Sigmoid colon (tissue), 4 donors: ENCODE results near the gene GRIK4.
"Not testable (repeated sequence)": the region's sequence is repeated elsewhere in the genome, so short reads cannot be mapped to it uniquely, and the experiment has no call there.

Experiments used
- CTCF ChIP-seq, 4 experiments: fragments of 450-650 bp in 3 of 4; fragments of 200-600 bp in 1 of 4; IDR thresholded peaks; one replicate each; pipeline ENCODE4 v1.5.1; 2016 to 2019; ENCODE audit warnings: antibody characterized with exemption in 4 of 4, mild to moderate bottlenecking in 3 of 4, moderate library complexity in 2 of 4
- EP300 ChIP-seq, 4 donors: sonication (generic); formaldehyde crosslinking; IDR thresholded peaks; one replicate each; pipeline ENCODE4 v1.6.1; 2017; ENCODE audit warnings: antibody characterized with exemption in 4 of 4
- POLR2A ChIP-seq, 2 donors: fragments of 450-650 bp; IDR thresholded peaks; one replicate each; pipeline ENCODE4 v1.6.1; 2016; ENCODE audit warnings: antibody characterized with exemption in 2 of 2, mild to moderate bottlenecking in 2 of 2, moderate library complexity in 2 of 2

- TF ChIP-seq CTCF, EP300, POLR2A (IDR thresholded peaks at IDR 0.05): not testable (repeated sequence)
These were observed 510.2 kb downstream of the GRIK4 start for GRCh38 chr11:121021718-121022117.
